ENCODE results near the gene MTX2. TPM values are rescaled to one million over a fixed set of nuclear protein-coding genes. Genes with fewer than 3 reads are reported as not detected.
"Not testable (repeated sequence)": the region's sequence is repeated elsewhere in the genome, so short reads cannot be mapped to it uniquely, and the experiment has no call there.

Gene MTX2
- total and polyA plus RNA-seq, 2 experiments from 2014 or later: 47.9 to 61.8 TPM

DNA sequence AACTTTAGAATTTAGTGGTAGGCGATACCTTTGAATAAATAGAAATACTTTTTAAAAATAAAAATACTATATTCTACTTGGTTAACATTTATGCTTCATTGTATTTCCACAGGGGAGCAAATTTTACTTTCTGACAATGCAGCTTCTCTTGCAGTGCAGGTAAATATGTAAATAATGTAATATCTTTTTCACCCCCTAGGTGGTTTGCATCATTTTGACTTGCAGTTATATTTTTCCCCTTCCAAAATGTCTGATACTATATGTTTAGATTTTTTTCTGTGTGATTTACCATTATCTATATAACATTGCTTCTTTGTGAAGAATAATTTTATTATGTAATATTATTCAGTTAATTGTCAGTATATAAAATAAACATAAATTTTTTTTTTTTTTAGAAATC, 28.5 kb downstream of the MTX2 start:
- 98 to 100% methylated on average over 1 of the region's 1 CpG for WGBS, 2 experiments (ENCODE audit: low coverage in 1 of 2, low lambda C conversion rate in 2 of 2, missing lambda C conversion rate in 2 of 2)
- H3F3A ChIP-seq (ENCODE audit: insufficient read depth): no peaks in the 10 kb centered on the region
- H3K36me3 ChIP-seq (ENCODE audit: low read depth): no peaks in the 10 kb centered on the region
- in situ Hi-C loops (cut with MboI): no loop called here
- peaks cover 13% of the 10 kb centered on the region for H3K4me1 ChIP-seq (ENCODE audit: insufficient read depth)
- H4K20me1 ChIP-seq (ENCODE audit: insufficient read depth): 0 out of 2 replicates have a peak, but pooled peaks cover 5% of the 10 kb centered on the region
- H3K9ac ChIP-seq: no peak overlapping the region
- no peak overlapping the region for H3K4me3 ChIP-seq
- no peak for TF ChIP-seq EZH2 (IDR thresholded peaks at IDR 0.05; ENCODE audit: insufficient read depth, poor library complexity, severe bottlenecking)
- no peak for TF ChIP-seq EZH2phosphoT487 (IDR thresholded peaks at IDR 0.05; ENCODE audit: insufficient read depth, low read depth)
- no peak overlapping the region for H3K4me2 ChIP-seq (ENCODE audit: unreplicated experiment)
- H3K9me3 ChIP-seq (ENCODE audit: low read depth): no peaks in the 10 kb centered on the region
- peaks cover 44% of the 10 kb centered on the region for H3K79me2 ChIP-seq (ENCODE audit: insufficient read depth)
- H3K9me2 ChIP-seq (ENCODE audit: insufficient read depth): no peaks in the 10 kb centered on the region
- no peak for DNase-seq
- no peak overlapping the region for H2AFZ ChIP-seq
- no peaks in the 10 kb centered on the region for H3K27me3 ChIP-seq (replicated peaks; ENCODE audit: insufficient read depth)
- H3K27ac ChIP-seq: no peak overlapping the region

GRCh38 chr2:176306020-176306419, 36.8 kb downstream of the MTX2 start:
- H3K4me2 ChIP-seq (ENCODE audit: unreplicated experiment); H2AFZ ChIP-seq; in situ Hi-C loops (cut with MboI); H3K27ac ChIP-seq; H3K79me2 ChIP-seq (ENCODE audit: insufficient read depth); H3K4me1 ChIP-seq (ENCODE audit: insufficient read depth); H3K27me3 ChIP-seq (replicated peaks; ENCODE audit: insufficient read depth); H3K9me3 ChIP-seq (ENCODE audit: low read depth); H3K4me3 ChIP-seq; H4K20me1 ChIP-seq (ENCODE audit: insufficient read depth); H3F3A ChIP-seq (ENCODE audit: insufficient read depth); H3K9me2 ChIP-seq (ENCODE audit: insufficient read depth); DNase-seq; H3K9ac ChIP-seq: not testable (repeated sequence)
- WGBS, 2 experiments (ENCODE audit: low coverage in 1 of 2, low lambda C conversion rate in 2 of 2, missing lambda C conversion rate in 2 of 2): 96 to 100% methylated on average over 1 of the region's 1 CpG
- 0 out of 2 replicates have a peak, but pooled peaks cover 12% of the 10 kb centered on the region for H3K36me3 ChIP-seq (ENCODE audit: low read depth)

- 0 out of 2 replicates have a peak, but pooled peaks cover 5% of the 10 kb centered on the region for H3K36me3 ChIP-seq (ENCODE audit: low read depth)
- no peaks in the 10 kb centered on the region for H3K9me3 ChIP-seq (ENCODE audit: low read depth)
- H3K9me2 ChIP-seq (ENCODE audit: insufficient read depth): no peaks in the 10 kb centered on the region
- DNase-seq: no peak
- H3K27me3 ChIP-seq (replicated peaks; ENCODE audit: insufficient read depth): no peaks in the 10 kb centered on the region
- no peaks in the 10 kb centered on the region for H3K79me2 ChIP-seq (ENCODE audit: insufficient read depth)
- no peaks in the 10 kb centered on the region for H3K4me1 ChIP-seq (ENCODE audit: insufficient read depth)
- no peaks in the 10 kb centered on the region for H3F3A ChIP-seq (ENCODE audit: insufficient read depth)
- no peak overlapping the region for H3K9ac ChIP-seq
- no peak overlapping the region for H2AFZ ChIP-seq
- no peaks in the 10 kb centered on the region for H4K20me1 ChIP-seq (ENCODE audit: insufficient read depth)
- TF ChIP-seq EZH2phosphoT487 (IDR thresholded peaks at IDR 0.05; ENCODE audit: insufficient read depth, low read depth) (no peak), EZH2 (IDR thresholded peaks at IDR 0.05; ENCODE audit: insufficient read depth, poor library complexity, severe bottlenecking) (no peak)
- H3K27ac ChIP-seq: no peak overlapping the region
- no peak overlapping the region for H3K4me2 ChIP-seq (ENCODE audit: unreplicated experiment)
- in situ Hi-C loops (cut with MboI): no loop called here
- no peak overlapping the region for H3K4me3 ChIP-seq
These were observed 48.0 kb downstream of the MTX2 start for GRCh38 chr2:176317199-176317598.

DNA sequence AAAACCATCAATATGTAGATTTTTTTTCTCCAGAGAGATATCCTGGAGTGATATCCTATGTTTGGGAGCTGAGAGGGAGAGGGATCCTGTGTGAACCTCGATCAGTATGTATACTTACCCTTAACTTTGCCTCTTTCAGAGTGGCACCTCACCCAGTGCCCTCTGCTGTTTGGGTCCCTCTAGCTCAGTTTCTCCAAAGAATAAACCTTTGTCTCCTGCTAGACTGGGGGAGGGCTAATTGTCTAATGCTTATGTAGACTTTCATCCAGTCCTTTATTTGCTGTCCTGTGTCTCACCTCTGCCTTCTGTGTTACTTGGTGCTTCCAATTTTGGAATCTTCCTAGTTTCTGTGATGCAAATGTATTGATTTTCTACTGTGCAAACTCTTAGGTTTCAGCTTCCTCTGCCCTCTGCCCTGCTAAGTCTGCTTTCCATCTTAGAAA, 48.4 kb downstream of the MTX2 start:
- H3K4me3 ChIP-seq: no peak overlapping the region
- no peak overlapping the region for H3K4me2 ChIP-seq (ENCODE audit: unreplicated experiment)
- no peaks in the 10 kb centered on the region for H3K9me2 ChIP-seq (ENCODE audit: insufficient read depth)
- TF ChIP-seq EZH2 (IDR thresholded peaks at IDR 0.05; ENCODE audit: insufficient read depth, poor library complexity, severe bottlenecking): no peak
- no peak for TF ChIP-seq EZH2phosphoT487 (IDR thresholded peaks at IDR 0.05; ENCODE audit: insufficient read depth, low read depth)
- H4K20me1 ChIP-seq (ENCODE audit: insufficient read depth): no peaks in the 10 kb centered on the region
- H3K79me2 ChIP-seq (ENCODE audit: insufficient read depth): no peaks in the 10 kb centered on the region
- in situ Hi-C loops (cut with MboI): no loop called here
- 50 to 59% methylated on average over 1 of the region's 1 CpG for WGBS, 2 experiments (ENCODE audit: low coverage in 1 of 2, low lambda C conversion rate in 2 of 2, missing lambda C conversion rate in 2 of 2)
- H3F3A ChIP-seq (ENCODE audit: insufficient read depth): no peaks in the 10 kb centered on the region
- no peaks in the 10 kb centered on the region for H3K4me1 ChIP-seq (ENCODE audit: insufficient read depth)
- no peak for DNase-seq
- no peaks in the 10 kb centered on the region for H3K9me3 ChIP-seq (ENCODE audit: low read depth)
- no peak overlapping the region for H3K9ac ChIP-seq
- no peak overlapping the region for H3K27ac ChIP-seq
- no peaks in the 10 kb centered on the region for H3K27me3 ChIP-seq (replicated peaks; ENCODE audit: insufficient read depth)
- 0 out of 2 replicates have a peak, but pooled peaks cover 5% of the 10 kb centered on the region for H3K36me3 ChIP-seq (ENCODE audit: low read depth)
- H2AFZ ChIP-seq: no peak overlapping the region

DNA sequence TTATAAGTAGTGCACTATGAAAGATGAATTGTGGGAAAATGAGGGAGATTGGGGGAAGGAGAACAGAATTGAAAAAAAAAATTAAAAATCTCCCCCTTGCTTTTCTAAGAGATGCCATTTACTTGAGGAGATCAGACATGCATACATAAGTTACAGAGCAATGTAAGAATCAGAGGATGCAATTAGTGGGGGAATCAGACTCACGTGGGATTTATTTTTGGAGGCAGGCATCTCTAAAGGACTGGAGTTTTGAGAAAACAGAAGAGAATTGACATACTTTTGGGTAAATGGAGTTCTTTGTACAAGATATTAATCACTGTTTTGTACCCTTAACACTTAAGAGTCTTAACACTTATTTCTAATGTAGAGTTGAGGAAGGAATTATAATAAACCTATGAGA, 52.7 kb downstream of the MTX2 start:
- Histone ChIP-seq H3K4me3 (no peak overlapping the region), H3K9me2 (ENCODE audit: insufficient read depth) (no peaks in the 10 kb centered on the region; the same call in 1 of the 2 replicates), H3K9ac (no peak overlapping the region), H4K20me1 (ENCODE audit: insufficient read depth) (no peaks in the 10 kb centered on the region), H3K27ac (no peak overlapping the region), H3K79me2 (ENCODE audit: insufficient read depth) (no peaks in the 10 kb centered on the region), H3K27me3 (replicated peaks; ENCODE audit: insufficient read depth) (no peaks in the 10 kb centered on the region), H3K36me3 (ENCODE audit: low read depth) (no peaks in the 10 kb centered on the region), H3F3A (ENCODE audit: insufficient read depth) (no peaks in the 10 kb centered on the region), H2AFZ (no peak overlapping the region), H3K9me3 (ENCODE audit: low read depth) (no peaks in the 10 kb centered on the region), H3K4me1 (ENCODE audit: insufficient read depth) (no peaks in the 10 kb centered on the region), H3K4me2 (ENCODE audit: unreplicated experiment) (no peak overlapping the region)
- WGBS, 2 experiments (ENCODE audit: low coverage in 1 of 2, low lambda C conversion rate in 2 of 2, missing lambda C conversion rate in 2 of 2): 95 to 100% methylated on average over 1 of the region's 1 CpG
- no peak for DNase-seq
- in situ Hi-C loops (cut with MboI): no loop called here
- TF ChIP-seq EZH2phosphoT487 (IDR thresholded peaks at IDR 0.05; ENCODE audit: insufficient read depth, low read depth): no peak
- no peak for TF ChIP-seq EZH2 (IDR thresholded peaks at IDR 0.05; ENCODE audit: insufficient read depth, poor library complexity, severe bottlenecking)
